Osteoblast (primary cell): Measurements from ENCODE around the gene TMSB4X. TPM values are rescaled to one million over a fixed set of nuclear protein-coding genes. Genes with fewer than 3 reads are reported as not detected.

ENCODE experiments used
- DNase-seq: peaks from one replicate; pipeline ENCODE4 v3.0.0; 2011; ENCODE audit warnings: low spot score, mixed read lengths; ENCODE audit not compliant: insufficient read length; ENCODE audit errors: missing footprints
- H2AFZ ChIP-seq: 2 replicates; pipeline ENCODE4 v1.6.0; 2011; ENCODE audit warnings: mild to moderate bottlenecking, low read length
- H3K27ac ChIP-seq: 2 replicates; pipeline ENCODE4 v1.5.1; 2011; ENCODE audit warnings: mild to moderate bottlenecking, low read depth, low read length, moderate library complexity
- H3K27me3 ChIP-seq: 2 replicates; pipeline ENCODE4 v1.6.0; 2012; ENCODE audit warnings: mild to moderate bottlenecking, control low read depth, inconsistent platforms, low read length, moderate library complexity; ENCODE audit not compliant: insufficient read depth
- H3K36me3 ChIP-seq: 2 replicates; pipeline ENCODE4 v1.5.1; 2011; ENCODE audit warnings: mild to moderate bottlenecking, low read length, control low read depth, moderate library complexity; ENCODE audit not compliant: insufficient read depth
- H3K4me1 ChIP-seq: 2 replicates; pipeline ENCODE4 v1.5.1; 2011; ENCODE audit warnings: mild to moderate bottlenecking, low read length, control low read depth, moderate library complexity; ENCODE audit not compliant: insufficient read depth
- H3K4me2 ChIP-seq: 2 replicates; pipeline ENCODE4 v1.6.0; 2011; ENCODE audit warnings: mild to moderate bottlenecking, low read length; ENCODE audit not compliant: insufficient read depth
- H3K4me3 ChIP-seq: fragments of 200-600 bp; sonication (generic); 3 replicates; pipeline ENCODE4 v1.5.1; 2012; ENCODE audit warnings: mild to moderate bottlenecking, low read length, inconsistent platforms; ENCODE audit not compliant: insufficient read depth
- H3K79me2 ChIP-seq: 2 replicates; pipeline ENCODE4 v1.6.0; 2012; ENCODE audit warnings: mild to moderate bottlenecking, low read length, control low read depth, inconsistent platforms; ENCODE audit not compliant: insufficient read depth
- H3K9me3 ChIP-seq: 2 replicates; pipeline ENCODE4 v1.5.1; 2011; ENCODE audit warnings: low read depth, low read length, control low read depth
- H4K20me1 ChIP-seq: 2 replicates; pipeline ENCODE4 v1.6.0; 2012; ENCODE audit warnings: mild to moderate bottlenecking, low read length, control low read depth; ENCODE audit not compliant: insufficient read depth
- total RNA-seq: library from RNA; depleted of rRNA; stranded (reverse); fragments of >200 nt; gene quantifications from 2 replicates; pipeline ENCODE4 v1.2.3, GENCODE V29; 2012
- TF ChIP-seq, protein P1 (sequence below): IDR thresholded peaks from 2 replicates; pipeline ENCODE4 v1.5.1; 2011; ENCODE audit warnings: mild to moderate bottlenecking, low read depth, low read length, moderate library complexity; ENCODE audit errors: extremely low read depth

TMSB4X gene
- total RNA-seq, 1 donor, result 5,120 TPM

DNA sequence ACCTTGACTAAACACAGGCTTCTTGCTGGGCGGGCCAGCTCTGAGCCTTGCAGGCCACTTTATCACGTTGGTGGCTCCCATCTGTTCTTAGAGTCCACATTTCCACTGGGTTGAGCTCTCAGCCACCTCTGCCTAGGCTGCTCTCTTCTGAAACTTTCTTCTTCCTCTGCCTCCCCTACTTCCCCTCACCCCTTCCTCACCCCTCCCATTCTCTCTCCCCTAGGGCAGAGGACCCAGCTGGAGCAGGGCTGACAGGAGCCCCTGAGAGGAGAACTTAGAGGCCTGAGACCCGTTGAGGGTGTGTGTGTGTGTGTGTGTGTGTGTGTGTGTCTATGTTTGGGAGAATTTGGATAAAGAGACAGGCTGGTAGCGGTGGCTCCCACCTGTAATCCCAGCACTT is 19.9 kb upstream of the TMSB4X start:
- H3K79me2 ChIP-seq, result no peaks in the 10 kb centered on the region
- no peaks in the 10 kb centered on the region for H4K20me1 ChIP-seq
- H3K4me3 ChIP-seq, result no peak overlapping the region
- H3K27ac ChIP-seq, result no peak overlapping the region
- TF ChIP-seq, protein P1, sequence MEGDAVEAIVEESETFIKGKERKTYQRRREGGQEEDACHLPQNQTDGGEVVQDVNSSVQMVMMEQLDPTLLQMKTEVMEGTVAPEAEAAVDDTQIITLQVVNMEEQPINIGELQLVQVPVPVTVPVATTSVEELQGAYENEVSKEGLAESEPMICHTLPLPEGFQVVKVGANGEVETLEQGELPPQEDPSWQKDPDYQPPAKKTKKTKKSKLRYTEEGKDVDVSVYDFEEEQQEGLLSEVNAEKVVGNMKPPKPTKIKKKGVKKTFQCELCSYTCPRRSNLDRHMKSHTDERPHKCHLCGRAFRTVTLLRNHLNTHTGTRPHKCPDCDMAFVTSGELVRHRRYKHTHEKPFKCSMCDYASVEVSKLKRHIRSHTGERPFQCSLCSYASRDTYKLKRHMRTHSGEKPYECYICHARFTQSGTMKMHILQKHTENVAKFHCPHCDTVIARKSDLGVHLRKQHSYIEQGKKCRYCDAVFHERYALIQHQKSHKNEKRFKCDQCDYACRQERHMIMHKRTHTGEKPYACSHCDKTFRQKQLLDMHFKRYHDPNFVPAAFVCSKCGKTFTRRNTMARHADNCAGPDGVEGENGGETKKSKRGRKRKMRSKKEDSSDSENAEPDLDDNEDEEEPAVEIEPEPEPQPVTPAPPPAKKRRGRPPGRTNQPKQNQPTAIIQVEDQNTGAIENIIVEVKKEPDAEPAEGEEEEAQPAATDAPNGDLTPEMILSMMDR, result no peak
- no peaks in the 10 kb centered on the region for H3K9me3 ChIP-seq
- peaks cover 21% of the 10 kb centered on the region for H3K4me1 ChIP-seq
- no peaks in the 10 kb centered on the region for H3K27me3 ChIP-seq
- H3K36me3 ChIP-seq, result no peaks in the 10 kb centered on the region
- H3K4me2 ChIP-seq, result no peak overlapping the region
- no peak for DNase-seq
- H2AFZ ChIP-seq, result no peak overlapping the region

DNA sequence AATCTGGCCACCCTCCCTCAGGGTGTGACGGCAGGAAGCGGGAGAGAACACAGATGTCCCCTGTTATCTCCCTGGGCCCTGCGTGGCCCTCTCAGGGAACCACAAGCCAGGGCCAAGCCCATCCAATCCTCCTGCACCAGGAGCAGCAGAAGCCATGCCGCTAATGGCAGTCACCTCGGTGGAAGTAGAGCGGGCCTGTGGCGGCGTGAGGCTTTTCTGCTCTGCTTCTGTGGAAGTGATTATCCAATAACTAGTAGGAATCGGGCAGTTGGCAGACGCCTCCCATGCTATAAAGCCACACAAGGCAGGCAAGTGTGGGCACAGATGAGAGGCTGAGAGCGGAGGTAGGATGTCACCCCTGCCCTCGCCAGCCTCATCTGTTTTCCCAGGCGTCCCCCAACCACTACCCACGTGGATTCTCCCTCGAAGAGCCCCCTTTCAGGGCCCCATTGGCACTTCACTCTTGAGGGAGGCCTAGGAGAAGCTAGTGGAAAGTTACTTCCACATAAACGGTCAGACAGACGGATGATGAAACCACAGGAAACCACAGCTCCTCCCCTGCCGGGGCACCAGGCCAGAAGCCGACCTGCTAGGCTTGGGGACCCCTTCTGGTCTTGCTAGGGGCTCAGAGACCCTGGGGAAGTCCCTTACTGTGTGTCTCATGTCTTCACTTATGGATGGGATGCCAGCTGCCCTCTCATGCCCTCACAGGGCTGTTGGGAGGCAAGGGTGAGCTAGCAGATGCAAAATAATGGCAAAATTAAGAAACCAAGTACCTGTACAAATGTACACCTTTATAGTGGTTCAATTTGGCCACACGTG is 18.8 kb upstream of the TMSB4X start:
- H3K27me3 ChIP-seq, result no peaks in the 10 kb centered on the region
- no peak overlapping the region for H3K4me3 ChIP-seq
- no peaks in the 10 kb centered on the region for H3K9me3 ChIP-seq
- TF ChIP-seq, protein P1, result no peak
- H3K4me2 ChIP-seq, result peak overlapping the region; percentile 34
- peak overlapping the region; percentile 84 for H3K27ac ChIP-seq
- H3K79me2 ChIP-seq, result no peaks in the 10 kb centered on the region
- peak; percentile 86 for DNase-seq
- no peaks in the 10 kb centered on the region for H4K20me1 ChIP-seq
- peaks cover 15% of the 10 kb centered on the region for H3K4me1 ChIP-seq
- peak overlapping the region; percentile 78 for H2AFZ ChIP-seq
- H3K36me3 ChIP-seq, result no peaks in the 10 kb centered on the region

- no peaks in the 10 kb centered on the region for H3K79me2 ChIP-seq
- no peak overlapping the region for H3K4me3 ChIP-seq
- peaks cover 15% of the 10 kb centered on the region for H3K4me1 ChIP-seq
- H4K20me1 ChIP-seq, result no peaks in the 10 kb centered on the region
- TF ChIP-seq, protein P1, result no peak
- peak overlapping the region; percentile 78 for H2AFZ ChIP-seq
- H3K27me3 ChIP-seq, result no peaks in the 10 kb centered on the region
- H3K9me3 ChIP-seq, result no peaks in the 10 kb centered on the region
- peak overlapping the region; percentile 84 for H3K27ac ChIP-seq
- H3K36me3 ChIP-seq, result no peaks in the 10 kb centered on the region
- peak overlapping the region; percentile 34 for H3K4me2 ChIP-seq
- peak; percentile 74 for DNase-seq
Measured at GRCh38 chrX:12956704-12957534, 18.0 kb upstream of the TMSB4X start.

GRCh38 chrX:12958059-12958458 is 16.9 kb upstream of the TMSB4X start:
- no peaks in the 10 kb centered on the region for H4K20me1 ChIP-seq

More at GRCh38 chrX:12958059-12958458, 16.9 kb upstream of the TMSB4X start:
- Histone ChIP-seq H3K4me2 (no peak overlapping the region), H3K36me3 (no peaks in the 10 kb centered on the region), H3K27ac (no peak overlapping the region), H3K27me3 (no peaks in the 10 kb centered on the region), H3K4me3 (no peak overlapping the region), H3K9me3 (no peaks in the 10 kb centered on the region), H2AFZ (no peak overlapping the region), H3K79me2 (no peaks in the 10 kb centered on the region), H3K4me1 (peaks cover 15% of the 10 kb centered on the region)
- peak; percentile 43 for DNase-seq
- TF ChIP-seq, protein P1, result no peak
